OCI-LY1 (cell line): Measurements from ENCODE around the gene INKA2.

Experiments
- H2AFZ ChIP-seq: fragments of 200-600 bp; sonication (generic), shearing (Covaris generic); 2 replicates; pipeline ENCODE4 v1.6.0; 2014; ENCODE audit warnings: antibody characterized with exemption, mild to moderate bottlenecking, low read length
- H3F3A ChIP-seq: fragments of 200-600 bp; sonication (generic), shearing (Covaris generic); 2 replicates; pipeline ENCODE4 v1.6.0; 2014; ENCODE audit warnings: mild to moderate bottlenecking, antibody characterized with exemption, low read length, moderate library complexity; ENCODE audit not compliant: insufficient read depth
- H3K27ac ChIP-seq: fragments of 200-600 bp; sonication (generic); 2 replicates; pipeline ENCODE4 v1.5.1; 2014; ENCODE audit warnings: low read length, mixed run types, mild to moderate bottlenecking, low read depth; ENCODE audit not compliant: poor library complexity, severe bottlenecking
- H3K27me3 ChIP-seq: fragments of 200-600 bp; sonication (generic); 2 replicates; pipeline ENCODE4 v1.6.0; 2014; ENCODE audit warnings: antibody characterized with exemption, mild to moderate bottlenecking, low read length, moderate library complexity; ENCODE audit not compliant: insufficient read depth
- H3K36me3 ChIP-seq: fragments of 200-600 bp; sonication (generic); 2 replicates; pipeline ENCODE4 v1.6.1; 2014; ENCODE audit warnings: mild to moderate bottlenecking, antibody characterized with exemption, low read length, moderate library complexity, mixed read lengths; ENCODE audit not compliant: insufficient read depth
- H3K4me1 ChIP-seq: fragments of 200-600 bp; sonication (generic); 2 replicates; pipeline ENCODE4 v1.5.1; 2014; ENCODE audit warnings: mild to moderate bottlenecking, low read length, moderate library complexity; ENCODE audit not compliant: insufficient read depth, severe bottlenecking
- H3K4me2 ChIP-seq: fragments of 200-600 bp; sonication (generic), shearing (Covaris generic); 2 replicates; pipeline ENCODE4 v1.6.1; 2014; ENCODE audit warnings: low read length
- H3K4me3 ChIP-seq: fragments of 200-600 bp; sonication (generic); 2 replicates; pipeline ENCODE4 v1.5.1; 2014; ENCODE audit warnings: low read length, low read depth, mild to moderate bottlenecking, mixed read lengths; ENCODE audit not compliant: poor library complexity, severe bottlenecking
- H3K79me2 ChIP-seq: fragments of 200-600 bp; shearing (Covaris generic); 2 replicates; pipeline ENCODE4 v1.6.1; 2016; ENCODE audit warnings: mixed run types, low read length, mixed read lengths; ENCODE audit not compliant: insufficient read depth
- H3K9ac ChIP-seq: fragments of 200-600 bp; sonication (generic), shearing (Covaris generic); 2 replicates; pipeline ENCODE4 v1.6.1; 2014; ENCODE audit warnings: mild to moderate bottlenecking, low read length, mixed read lengths
- H3K9me2 ChIP-seq: fragments of 200-600 bp; sonication (generic), shearing (Covaris generic); 2 replicates; pipeline ENCODE4 v1.6.1; 2014; ENCODE audit warnings: low read depth, mild to moderate bottlenecking, low read length, mixed read lengths
- H3K9me3 ChIP-seq: fragments of 200-600 bp; shearing (Covaris generic); 2 replicates; pipeline ENCODE4 v1.6.1; 2014; ENCODE audit warnings: low read length, mixed read lengths
- H4K20me1 ChIP-seq: fragments of 200-600 bp; sonication (generic), shearing (Covaris generic); 2 replicates; pipeline ENCODE4 v1.6.0; 2016; ENCODE audit warnings: mild to moderate bottlenecking, low read length; ENCODE audit not compliant: insufficient read depth
- EZH2 ChIP-seq: fragments of 200-600 bp; sonication (generic), shearing (Covaris generic); IDR thresholded peaks from 2 replicates; pipeline ENCODE4 v1.8.0; 2017; ENCODE audit warnings: borderline replicate concordance, mixed run types, mild to moderate bottlenecking, antibody characterized with exemption, low read length, moderate library complexity, mixed read lengths
- TF ChIP-seq, protein P1 (sequence below): fragments of 200-600 bp; sonication (generic), shearing (Covaris generic); IDR thresholded peaks from 2 replicates; pipeline ENCODE4 v1.5.1; 2017; ENCODE audit warnings: mild to moderate bottlenecking, antibody characterized with exemption, low read length, moderate library complexity, mixed read lengths

INKA2 gene

DNA sequence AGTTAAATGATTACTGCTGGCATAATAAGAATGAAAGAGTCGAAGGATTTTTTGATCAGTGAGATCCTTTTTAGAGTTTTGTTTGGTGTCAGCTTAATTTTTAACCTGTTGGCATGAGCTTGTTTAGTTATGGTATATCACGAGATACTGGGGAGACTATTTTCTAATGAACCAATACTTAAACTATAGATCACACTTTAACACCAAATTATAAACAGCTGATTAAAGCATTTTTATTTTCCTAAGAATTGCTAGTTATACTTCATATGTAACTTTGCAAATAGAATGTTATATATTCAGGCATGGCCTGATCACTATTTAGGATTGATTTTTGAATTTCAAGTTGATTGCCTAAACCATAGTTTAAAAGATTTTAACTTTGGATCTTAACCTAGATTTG is 22.5 kb upstream of the INKA2 start:
- Histone ChIP-seq H3K9ac (no peak overlapping the region), H3K79me2 (peaks cover 10% of the 10 kb centered on the region), H3K4me1 (peaks cover 13% of the 10 kb centered on the region), H3K27me3 (no peaks in the 10 kb centered on the region), H3F3A (no peaks in the 10 kb centered on the region), H3K4me3 (no peak overlapping the region), H3K9me3 (no peaks in the 10 kb centered on the region), H3K4me2 (no peak overlapping the region), H4K20me1 (no peaks in the 10 kb centered on the region), H3K27ac (no peak overlapping the region), H3K36me3 (peaks cover 94% of the 10 kb centered on the region), H3K9me2 (no peaks in the 10 kb centered on the region), H2AFZ (no peak overlapping the region)
- TF ChIP-seq EZH2, result no peak
- TF ChIP-seq, protein P1, sequence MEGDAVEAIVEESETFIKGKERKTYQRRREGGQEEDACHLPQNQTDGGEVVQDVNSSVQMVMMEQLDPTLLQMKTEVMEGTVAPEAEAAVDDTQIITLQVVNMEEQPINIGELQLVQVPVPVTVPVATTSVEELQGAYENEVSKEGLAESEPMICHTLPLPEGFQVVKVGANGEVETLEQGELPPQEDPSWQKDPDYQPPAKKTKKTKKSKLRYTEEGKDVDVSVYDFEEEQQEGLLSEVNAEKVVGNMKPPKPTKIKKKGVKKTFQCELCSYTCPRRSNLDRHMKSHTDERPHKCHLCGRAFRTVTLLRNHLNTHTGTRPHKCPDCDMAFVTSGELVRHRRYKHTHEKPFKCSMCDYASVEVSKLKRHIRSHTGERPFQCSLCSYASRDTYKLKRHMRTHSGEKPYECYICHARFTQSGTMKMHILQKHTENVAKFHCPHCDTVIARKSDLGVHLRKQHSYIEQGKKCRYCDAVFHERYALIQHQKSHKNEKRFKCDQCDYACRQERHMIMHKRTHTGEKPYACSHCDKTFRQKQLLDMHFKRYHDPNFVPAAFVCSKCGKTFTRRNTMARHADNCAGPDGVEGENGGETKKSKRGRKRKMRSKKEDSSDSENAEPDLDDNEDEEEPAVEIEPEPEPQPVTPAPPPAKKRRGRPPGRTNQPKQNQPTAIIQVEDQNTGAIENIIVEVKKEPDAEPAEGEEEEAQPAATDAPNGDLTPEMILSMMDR, result no peak

DNA sequence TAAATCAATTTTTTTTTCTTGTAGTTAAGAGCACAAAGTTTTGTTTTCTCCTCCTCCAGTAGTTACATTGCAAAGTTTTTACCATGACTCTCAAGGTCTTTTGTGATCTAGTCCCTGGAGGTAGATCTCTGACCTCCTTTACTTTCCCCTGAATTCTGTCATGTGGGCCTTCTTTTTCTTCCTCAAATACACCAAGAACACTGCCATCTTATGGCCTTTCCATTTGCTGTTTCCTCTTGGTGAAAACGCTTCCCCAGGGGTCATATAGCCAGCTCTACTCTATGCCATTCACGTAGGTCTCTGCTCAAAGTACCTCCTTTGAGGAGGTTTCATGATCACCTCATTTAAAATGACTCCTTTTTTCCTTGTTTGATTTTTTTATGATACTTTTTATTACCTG is 19.2 kb upstream of the INKA2 start:
- Histone ChIP-seq H3K27me3 (no peaks in the 10 kb centered on the region), H3K27ac (no peak overlapping the region), H2AFZ (no peak overlapping the region), H3K4me3 (no peak overlapping the region), H4K20me1 (no peaks in the 10 kb centered on the region), H3F3A (no peaks in the 10 kb centered on the region), H3K36me3 (peaks cover 60% of the 10 kb centered on the region), H3K9ac (no peak overlapping the region), H3K9me2 (no peaks in the 10 kb centered on the region), H3K4me2 (no peak overlapping the region), H3K9me3 (no peaks in the 10 kb centered on the region), H3K4me1 (peaks cover 27% of the 10 kb centered on the region), H3K79me2 (peaks cover 15% of the 10 kb centered on the region)
- TF ChIP-seq EZH2, result no peak
- TF ChIP-seq, protein P1, result peak; percentile 18; the same call in 1 of the 2 replicates

DNA sequence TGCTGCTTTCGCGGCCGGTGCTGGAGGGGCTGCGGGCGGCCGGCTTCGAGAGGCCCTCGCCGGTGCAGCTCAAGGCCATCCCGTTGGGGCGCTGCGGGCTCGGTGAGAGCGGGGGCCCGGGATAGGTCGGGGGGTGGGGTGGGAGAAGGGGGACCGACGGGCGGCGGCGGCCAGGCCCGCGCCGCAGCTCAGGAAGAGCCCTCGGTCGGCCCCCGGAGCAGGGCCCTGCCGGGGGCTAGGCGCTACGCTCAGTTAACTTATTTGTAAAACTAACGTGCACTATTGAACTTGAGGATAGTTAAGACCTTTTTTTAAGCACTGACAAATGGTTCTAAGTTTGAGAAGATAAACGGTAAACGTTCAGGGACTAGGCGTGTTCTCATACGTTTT is 16.9 kb upstream of the INKA2 start:
- Histone ChIP-seq H3K27ac (peak overlapping the region; percentile 67), H3F3A (no peaks in the 10 kb centered on the region), H3K36me3 (peaks cover 39% of the 10 kb centered on the region), H3K9ac (peak overlapping the region; percentile 94), H3K9me3 (no peaks in the 10 kb centered on the region), H3K79me2 (peaks cover 15% of the 10 kb centered on the region), H3K27me3 (no peaks in the 10 kb centered on the region), H4K20me1 (no peaks in the 10 kb centered on the region), H2AFZ (no peak overlapping the region), H3K4me3 (peak overlapping the region; percentile 78), H3K4me1 (peaks cover 27% of the 10 kb centered on the region), H3K4me2 (peak overlapping the region; percentile 94), H3K9me2 (no peaks in the 10 kb centered on the region)
- no peak for TF ChIP-seq EZH2
- TF ChIP-seq, protein P1, result no peak
